Adipocyte (in vitro differentiated cells): ENCODE results near the gene ARPC1A.
"Not testable (repeated sequence)": the region's sequence is repeated elsewhere in the genome, so short reads cannot be mapped to it uniquely, and the experiment has no call there.

ENCODE experiments used
- DNase-seq: peaks from one replicate; pipeline ENCODE4 v3.0.0-alpha.2; 2015; ENCODE audit warnings: low read depth
- H3K27me3 ChIP-seq: replicated peaks from 2 replicates; pipeline ENCODE4 v1.7.0; 2013; ENCODE audit warnings: mild to moderate bottlenecking, low read length, moderate library complexity; ENCODE audit not compliant: control insufficient read depth, insufficient read depth
- H3K36me3 ChIP-seq: 2 replicates; pipeline ENCODE4 v1.7.0; 2013; ENCODE audit warnings: low read length, mild to moderate bottlenecking, moderate library complexity; ENCODE audit not compliant: control insufficient read depth, insufficient read depth, severe bottlenecking
- H3K4me1 ChIP-seq: 2 replicates; pipeline ENCODE4 v1.7.0; 2013; ENCODE audit warnings: mild to moderate bottlenecking, low read length, moderate library complexity; ENCODE audit not compliant: control insufficient read depth, insufficient read depth
- H3K4me3 ChIP-seq: 2 replicates; pipeline ENCODE4 v1.7.0; 2013; ENCODE audit warnings: mild to moderate bottlenecking, low read length, moderate library complexity
- H3K9ac ChIP-seq: 2 replicates; pipeline ENCODE4 v1.7.0; 2013; ENCODE audit warnings: mild to moderate bottlenecking, low read length, moderate library complexity
- H3K9me3 ChIP-seq: 2 replicates; pipeline ENCODE4 v1.7.0; 2013; ENCODE audit warnings: mild to moderate bottlenecking, low read length, moderate library complexity; ENCODE audit not compliant: control insufficient read depth

The ARPC1A gene

DNA sequence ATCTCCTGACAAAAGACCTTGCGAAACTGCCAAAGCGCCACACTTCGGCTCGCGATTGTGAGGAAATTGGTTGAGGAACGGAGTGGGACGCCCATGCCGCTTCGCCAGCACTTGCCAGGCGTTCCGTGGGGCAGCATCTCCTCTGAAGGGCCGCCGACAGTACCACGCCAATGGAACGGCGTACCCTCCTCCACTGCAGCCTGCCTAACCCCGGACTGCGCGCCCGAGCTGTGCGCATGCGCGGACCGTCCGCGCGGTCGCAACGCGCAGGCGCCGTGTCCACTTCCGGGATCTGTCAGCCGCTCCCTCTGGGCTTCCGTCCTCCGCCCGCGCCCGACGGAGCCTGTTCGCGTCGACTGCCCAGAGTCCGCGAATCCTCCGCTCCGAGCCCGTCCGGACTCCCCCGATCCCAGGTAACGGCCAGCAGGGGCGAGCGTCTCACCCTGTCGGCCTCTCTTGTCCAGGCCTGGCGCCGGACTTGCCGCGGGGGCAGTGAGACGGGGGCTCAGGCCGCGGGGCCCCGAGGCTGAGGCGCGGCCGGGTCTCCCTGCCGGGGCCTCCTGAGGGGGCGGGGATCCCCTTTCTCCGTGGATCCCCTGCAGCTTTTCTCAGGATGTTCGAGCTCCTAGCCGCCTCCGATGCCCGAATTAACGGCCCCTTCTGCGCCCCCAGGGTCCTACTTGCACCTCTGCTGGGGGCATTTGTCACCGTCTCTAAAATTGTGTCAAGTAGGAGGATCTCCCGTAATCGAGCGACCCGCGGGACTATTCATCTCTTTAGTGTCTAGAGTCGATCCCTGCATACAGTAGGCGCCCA lies at the start of gene ARPC1A:
Gene ARPC1A (plus strand): TSS at position 307 of the 816 bp plus-strand sequence. CDS start 7,456 bp downstream, outside the sequence.
- peak; percentile 97 for DNase-seq
- no peaks in the 10 kb centered on the region for H3K27me3 ChIP-seq
- peaks cover 31% of the 10 kb centered on the region for H3K4me1 ChIP-seq
- H3K9ac ChIP-seq = peak within 1 kb of the TSS; percentile 99
- H3K4me3 ChIP-seq = peak within 1 kb of the TSS; percentile 99
- H3K36me3 ChIP-seq = no peaks in the 10 kb centered on the region
- H3K9me3 ChIP-seq = no peaks in the 10 kb centered on the region

DNA sequence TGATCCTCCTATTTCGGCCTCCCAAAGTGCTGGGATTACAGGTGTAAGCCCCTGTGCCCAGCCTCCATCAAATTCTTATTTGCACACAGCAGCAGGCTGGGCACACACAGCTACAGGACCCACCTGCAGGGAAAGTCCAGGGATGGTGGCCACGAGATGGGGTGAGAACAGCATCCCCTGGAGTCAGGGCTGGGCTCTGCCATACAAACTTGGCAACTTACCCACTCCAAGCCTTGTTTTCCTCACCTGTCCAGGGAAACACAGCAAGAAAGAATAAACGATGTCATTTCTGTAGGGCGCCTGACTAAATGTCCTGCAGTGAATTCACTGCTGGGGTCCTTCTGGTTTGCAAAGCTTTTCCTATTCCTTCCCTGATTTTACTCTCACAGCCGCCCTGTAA lies 47.5 kb upstream of the ARPC1A start:
- no peaks in the 10 kb centered on the region for H3K36me3 ChIP-seq
- no peaks in the 10 kb centered on the region for H3K4me1 ChIP-seq
- no peak overlapping the region for H3K9ac ChIP-seq
- H3K4me3 ChIP-seq = no peak overlapping the region
- no peak for DNase-seq
- H3K9me3 ChIP-seq = no peaks in the 10 kb centered on the region
- no peaks in the 10 kb centered on the region for H3K27me3 ChIP-seq

DNA sequence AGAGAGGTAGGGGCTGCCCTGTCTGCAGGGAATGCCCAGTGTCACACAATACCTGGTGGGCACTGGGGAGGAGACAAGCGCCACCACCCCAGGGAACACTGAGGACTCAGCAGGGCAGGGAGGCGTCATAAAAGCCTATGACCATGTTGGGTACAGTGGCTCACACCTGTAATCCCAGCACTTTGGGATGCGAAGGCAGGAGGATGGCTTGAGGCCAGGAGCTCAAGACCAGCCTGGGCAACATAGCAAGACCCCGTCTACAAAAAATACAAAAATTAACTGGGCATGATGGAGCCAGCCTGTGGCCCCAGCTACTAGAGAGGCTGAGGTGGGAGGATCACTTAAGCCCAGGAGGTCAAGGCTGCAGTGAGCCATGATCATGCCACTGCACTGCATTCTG lies 41.5 kb upstream of the ARPC1A start:
- H3K36me3 ChIP-seq, DNase-seq: not testable (repeated sequence)

DNA sequence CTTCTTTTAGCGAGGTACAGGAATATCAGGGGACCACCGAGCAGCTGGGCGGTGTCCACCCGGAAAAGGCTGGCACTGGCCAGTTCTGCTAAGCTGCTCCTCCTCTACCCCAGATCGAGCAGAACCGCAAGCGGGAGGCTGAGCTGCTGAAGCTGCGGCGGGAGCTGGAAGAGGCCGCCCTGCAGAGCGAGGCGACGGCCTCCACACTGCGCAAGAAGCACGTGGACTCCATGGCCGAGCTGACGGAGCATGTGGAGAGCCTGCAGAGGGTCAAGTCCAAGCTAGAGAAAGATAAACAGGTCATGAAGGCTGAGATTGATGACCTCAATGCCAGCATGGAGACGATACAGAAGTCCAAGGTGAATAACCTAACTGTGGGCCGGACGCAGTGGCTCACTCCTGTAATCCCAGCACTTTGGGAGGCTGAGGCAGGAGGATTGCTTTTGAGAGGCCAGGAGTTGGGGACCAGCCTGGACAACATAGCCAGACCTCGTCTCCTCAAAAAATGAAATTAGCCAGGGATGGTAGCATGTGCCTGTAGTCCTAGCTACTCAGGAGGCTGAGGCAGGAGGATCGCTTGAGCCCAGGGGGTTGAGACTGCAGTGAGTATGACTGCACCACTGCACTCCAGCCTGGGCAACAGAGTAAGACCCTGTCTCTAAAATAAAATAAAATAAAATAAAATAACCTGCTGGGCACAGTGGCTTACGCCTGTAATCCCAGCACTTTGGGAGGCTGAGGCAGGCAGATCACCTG lies 37.7 kb upstream of the ARPC1A start:
- no peak overlapping the region for H3K4me3 ChIP-seq
- H3K36me3 ChIP-seq = no peaks in the 10 kb centered on the region
- no peak for DNase-seq
- no peaks in the 10 kb centered on the region for H3K4me1 ChIP-seq
- H3K27me3 ChIP-seq = no peaks in the 10 kb centered on the region
- no peaks in the 10 kb centered on the region for H3K9me3 ChIP-seq
- H3K9ac ChIP-seq = no peak overlapping the region

More for the DNA sequence above, 41.5 kb upstream of the ARPC1A start:
- H3K4me3 ChIP-seq, H3K9me3 ChIP-seq, H3K27me3 ChIP-seq, H3K4me1 ChIP-seq, H3K9ac ChIP-seq: not testable (repeated sequence)

DNA sequence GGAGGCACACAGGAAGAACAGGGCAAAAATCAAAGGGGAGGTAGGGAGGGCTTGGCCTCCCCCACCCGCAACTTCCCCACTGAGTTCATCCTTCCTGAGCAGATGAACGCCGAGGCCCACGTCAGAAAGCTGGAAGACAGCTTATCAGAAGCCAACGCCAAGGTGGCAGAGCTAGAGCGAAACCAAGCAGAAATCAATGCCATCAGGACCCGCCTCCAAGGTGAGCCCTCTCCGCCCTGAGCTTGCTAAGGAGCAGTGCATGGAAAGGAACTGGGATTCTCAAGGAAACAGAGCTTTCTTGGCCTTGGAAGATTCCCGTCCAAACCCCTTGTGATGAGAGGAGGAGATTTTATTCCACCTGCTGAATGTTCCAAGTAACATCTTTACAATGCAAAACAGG lies 36.5 kb upstream of the ARPC1A start:
- H3K27me3 ChIP-seq = no peaks in the 10 kb centered on the region
- no peaks in the 10 kb centered on the region for H3K36me3 ChIP-seq
- no peaks in the 10 kb centered on the region for H3K9me3 ChIP-seq
- no peak overlapping the region for H3K4me3 ChIP-seq
- no peak overlapping the region for H3K9ac ChIP-seq
- DNase-seq = no peak
- H3K4me1 ChIP-seq = no peaks in the 10 kb centered on the region

DNA sequence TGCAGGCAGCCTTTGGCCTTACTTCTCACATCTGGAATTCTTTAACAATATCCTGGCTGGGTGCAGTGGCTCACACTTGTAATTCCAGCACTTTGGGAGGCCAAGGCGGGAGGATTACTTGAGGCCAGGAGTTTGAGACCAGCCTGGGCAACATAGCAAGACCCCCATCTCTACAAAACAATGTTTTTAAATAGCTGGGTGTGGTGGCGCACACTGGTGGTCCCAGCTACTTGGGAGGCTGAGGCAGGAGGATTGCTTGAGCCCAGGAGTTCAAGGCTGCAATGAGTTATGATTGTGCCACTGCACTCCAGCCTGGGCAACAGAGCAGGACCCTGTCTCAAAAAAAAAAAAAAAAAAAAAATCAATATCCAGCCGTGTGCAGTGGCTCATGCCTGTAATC lies 35.5 kb upstream of the ARPC1A start:
- not testable (repeated sequence) for H3K9ac ChIP-seq, H3K9me3 ChIP-seq, H3K4me1 ChIP-seq, H3K27me3 ChIP-seq, DNase-seq, H3K36me3 ChIP-seq, H3K4me3 ChIP-seq

DNA sequence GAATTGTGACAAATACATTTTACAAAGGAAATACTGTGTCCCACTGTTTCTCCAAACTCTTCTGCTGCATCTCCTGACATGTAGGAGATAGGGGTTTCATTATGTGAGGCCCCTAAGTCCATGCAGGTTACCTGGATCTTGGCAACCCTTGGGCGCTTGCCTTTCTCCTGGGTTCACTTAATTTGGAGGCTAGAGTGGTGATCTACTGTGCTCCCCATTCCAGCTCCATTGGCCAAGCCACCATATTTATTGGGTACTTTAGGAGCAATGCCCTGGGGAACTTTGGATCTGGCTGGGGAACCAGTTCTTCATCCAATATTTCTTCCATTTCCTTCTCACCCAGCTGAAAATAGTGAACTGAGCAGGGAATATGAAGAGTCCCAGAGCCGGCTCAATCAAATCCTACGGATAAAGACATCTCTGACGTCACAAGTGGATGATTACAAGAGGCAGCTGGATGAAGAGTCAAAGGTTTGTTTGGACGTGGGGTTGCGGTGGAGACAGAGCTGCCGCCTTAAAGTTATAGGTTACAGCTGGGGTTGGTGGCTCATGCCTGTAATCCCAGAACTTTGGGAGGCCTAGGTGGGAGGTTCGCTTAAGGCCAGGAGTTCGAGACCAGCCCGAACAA lies 34.6 kb upstream of the ARPC1A start:
- no peaks in the 10 kb centered on the region for H3K27me3 ChIP-seq
- no peaks in the 10 kb centered on the region for H3K36me3 ChIP-seq
- H3K9me3 ChIP-seq = no peaks in the 10 kb centered on the region
- DNase-seq = no peak
- no peaks in the 10 kb centered on the region for H3K4me1 ChIP-seq
- H3K4me3 ChIP-seq = no peak overlapping the region
- no peak overlapping the region for H3K9ac ChIP-seq

DNA sequence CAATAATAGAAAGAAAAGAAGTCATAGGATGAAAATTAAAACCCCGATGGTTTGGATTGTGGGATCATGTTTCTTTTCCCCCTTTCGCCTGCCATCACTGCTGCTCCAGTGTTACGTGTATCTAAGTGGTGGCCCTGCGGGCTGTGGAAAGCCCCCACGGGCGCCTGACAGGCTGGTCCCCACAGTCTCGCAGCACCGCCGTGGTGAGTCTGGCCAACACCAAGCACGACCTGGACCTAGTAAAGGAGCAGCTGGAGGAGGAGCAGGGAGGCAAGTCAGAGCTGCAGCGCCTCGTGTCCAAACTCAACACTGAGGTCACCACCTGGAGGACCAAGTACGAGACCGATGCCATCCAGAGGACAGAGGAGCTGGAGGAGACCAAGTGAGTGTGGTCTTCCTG lies 33.6 kb upstream of the ARPC1A start:
- H3K4me3 ChIP-seq = no peak overlapping the region
- no peaks in the 10 kb centered on the region for H3K36me3 ChIP-seq
- H3K9me3 ChIP-seq = no peaks in the 10 kb centered on the region
- H3K4me1 ChIP-seq = no peaks in the 10 kb centered on the region
- no peak for DNase-seq
- H3K27me3 ChIP-seq = no peaks in the 10 kb centered on the region
- no peak overlapping the region for H3K9ac ChIP-seq

DNA sequence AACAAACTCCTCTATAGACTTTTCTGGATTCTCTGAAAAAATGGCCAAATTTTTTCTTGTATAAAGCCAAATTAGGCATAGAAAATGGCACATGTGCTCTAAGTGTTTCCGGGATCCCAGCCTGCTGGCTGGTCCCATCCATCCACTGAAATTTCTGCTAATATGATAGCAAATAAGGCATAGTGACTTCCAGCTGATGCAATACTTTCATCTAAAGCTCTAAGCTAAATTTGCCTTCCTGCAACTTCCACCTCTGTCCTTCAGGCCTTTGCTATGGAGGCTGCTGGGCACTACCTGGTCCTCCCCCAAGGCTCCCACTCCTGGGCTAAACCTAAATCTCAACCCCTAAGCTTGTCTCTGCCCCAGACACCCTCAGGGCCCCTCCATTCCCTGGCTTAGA lies 32.5 kb upstream of the ARPC1A start:
- Histone ChIP-seq H3K27me3 (no peaks in the 10 kb centered on the region), H3K4me3 (no peak overlapping the region), H3K4me1 (no peaks in the 10 kb centered on the region)

DNA sequence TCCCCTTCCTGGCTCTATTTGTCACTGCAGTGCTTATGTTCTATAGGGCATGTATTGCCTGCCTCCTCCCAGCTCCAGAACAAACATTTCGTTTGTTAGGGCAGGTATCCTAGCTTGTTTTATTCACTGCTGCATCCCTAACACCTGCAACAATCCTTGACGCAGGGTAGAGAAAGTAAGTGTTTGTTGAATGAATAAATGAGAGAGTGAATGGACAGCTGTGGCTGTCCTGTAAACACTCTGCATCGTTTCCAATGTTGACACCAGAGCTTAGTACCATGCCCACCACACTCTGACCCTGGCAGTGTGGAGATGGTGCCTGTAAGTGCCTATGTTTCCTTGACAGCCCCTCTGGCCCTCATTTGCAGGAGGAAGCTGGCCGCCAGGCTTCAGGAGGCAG lies 32.0 kb upstream of the ARPC1A start:
- Histone ChIP-seq H3K27me3 (no peaks in the 10 kb centered on the region), H3K36me3 (no peaks in the 10 kb centered on the region), H3K9ac (no peak overlapping the region), H3K4me3 (no peak overlapping the region), H3K4me1 (no peaks in the 10 kb centered on the region), H3K9me3 (no peaks in the 10 kb centered on the region)
- no peak for DNase-seq

More for the DNA sequence above, 32.5 kb upstream of the ARPC1A start:
- no peaks in the 10 kb centered on the region for H3K36me3 ChIP-seq
- no peaks in the 10 kb centered on the region for H3K9me3 ChIP-seq
- H3K9ac ChIP-seq = no peak overlapping the region
- peak; percentile 11 for DNase-seq

DNA sequence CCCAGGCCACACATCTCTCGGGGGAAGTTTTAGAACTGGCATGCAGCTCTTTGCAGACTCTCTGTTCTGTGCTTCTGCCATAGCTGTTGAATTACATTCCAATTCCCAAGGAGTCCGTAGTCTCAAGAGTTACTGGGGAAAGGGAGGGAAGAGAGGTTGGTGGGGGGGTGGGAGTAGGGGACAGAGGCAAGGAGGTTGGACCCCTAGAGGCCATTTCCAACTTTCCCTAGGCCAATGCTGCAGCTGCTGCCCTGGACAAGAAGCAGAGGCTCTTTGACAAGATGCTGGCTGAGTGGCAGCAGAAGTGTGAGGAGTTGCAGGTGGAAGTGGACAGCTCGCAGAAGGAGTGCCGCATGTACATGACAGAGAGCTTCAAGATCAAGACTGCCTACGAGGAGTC lies 29.2 kb upstream of the ARPC1A start:
- no peak for DNase-seq
- Histone ChIP-seq H3K27me3 (no peaks in the 10 kb centered on the region), H3K9ac (no peak overlapping the region), H3K36me3 (no peaks in the 10 kb centered on the region), H3K4me3 (no peak overlapping the region), H3K4me1 (no peaks in the 10 kb centered on the region), H3K9me3 (no peaks in the 10 kb centered on the region)
